ENCODE measurements around the gene TKT.

DNA sequence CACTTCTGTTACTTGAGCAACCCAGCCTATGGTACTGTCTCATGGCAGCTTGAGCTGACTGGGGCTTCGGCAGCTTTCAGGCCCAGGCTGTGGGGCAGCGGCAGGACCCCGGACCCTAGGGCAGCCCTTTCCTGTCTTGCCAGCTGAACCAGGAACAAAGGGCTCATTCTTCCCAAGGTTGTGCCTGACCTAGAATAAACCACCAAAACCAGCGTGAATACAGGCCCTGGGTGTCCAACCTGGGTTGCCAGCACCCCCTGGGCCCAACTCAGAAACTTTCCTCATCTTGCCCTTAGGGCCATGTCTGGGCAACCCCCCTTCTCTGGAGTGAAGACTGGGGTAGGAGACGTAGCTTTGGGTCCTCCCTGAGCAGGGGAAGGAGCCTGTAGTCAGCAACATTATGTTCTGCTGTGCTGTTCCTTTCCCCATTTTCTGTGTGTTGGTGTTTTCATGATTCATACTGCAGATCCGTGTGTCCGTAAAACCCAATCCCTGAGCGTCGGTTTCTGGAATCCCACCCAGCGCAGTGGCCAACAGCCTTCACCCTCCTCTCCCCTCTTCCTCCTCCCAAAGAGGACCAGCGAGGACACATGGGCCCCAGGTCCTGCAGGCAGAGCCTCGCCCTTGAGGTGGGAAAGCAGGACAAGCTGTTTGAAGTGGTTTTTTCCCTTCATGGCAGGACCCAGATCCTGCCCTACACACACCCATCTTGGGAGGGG is 33.5 kb downstream of the TKT start:
- TF ChIP-seq, protein P1, sequence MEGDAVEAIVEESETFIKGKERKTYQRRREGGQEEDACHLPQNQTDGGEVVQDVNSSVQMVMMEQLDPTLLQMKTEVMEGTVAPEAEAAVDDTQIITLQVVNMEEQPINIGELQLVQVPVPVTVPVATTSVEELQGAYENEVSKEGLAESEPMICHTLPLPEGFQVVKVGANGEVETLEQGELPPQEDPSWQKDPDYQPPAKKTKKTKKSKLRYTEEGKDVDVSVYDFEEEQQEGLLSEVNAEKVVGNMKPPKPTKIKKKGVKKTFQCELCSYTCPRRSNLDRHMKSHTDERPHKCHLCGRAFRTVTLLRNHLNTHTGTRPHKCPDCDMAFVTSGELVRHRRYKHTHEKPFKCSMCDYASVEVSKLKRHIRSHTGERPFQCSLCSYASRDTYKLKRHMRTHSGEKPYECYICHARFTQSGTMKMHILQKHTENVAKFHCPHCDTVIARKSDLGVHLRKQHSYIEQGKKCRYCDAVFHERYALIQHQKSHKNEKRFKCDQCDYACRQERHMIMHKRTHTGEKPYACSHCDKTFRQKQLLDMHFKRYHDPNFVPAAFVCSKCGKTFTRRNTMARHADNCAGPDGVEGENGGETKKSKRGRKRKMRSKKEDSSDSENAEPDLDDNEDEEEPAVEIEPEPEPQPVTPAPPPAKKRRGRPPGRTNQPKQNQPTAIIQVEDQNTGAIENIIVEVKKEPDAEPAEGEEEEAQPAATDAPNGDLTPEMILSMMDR (IDR thresholded peaks at IDR 0.05; ENCODE audit: low read depth, low read length, missing input control): no peak
- TF ChIP-seq SP1 (IDR thresholded peaks at IDR 0.05) (no peak), JUND (IDR thresholded peaks at IDR 0.05) (no peak), YY1 (IDR thresholded peaks at IDR 0.05) (no peak), EGR1 (IDR thresholded peaks at IDR 0.05; ENCODE audit: low read depth in 2 of 2) (no peak), RAD21 (IDR thresholded peaks at IDR 0.05) (no peak), FOXA1 (IDR thresholded peaks at IDR 0.05) (no peak), HNF4A (conservative IDR thresholded peaks at IDR 0.05) (no peak)
- TF ChIP-seq, protein P2, sequence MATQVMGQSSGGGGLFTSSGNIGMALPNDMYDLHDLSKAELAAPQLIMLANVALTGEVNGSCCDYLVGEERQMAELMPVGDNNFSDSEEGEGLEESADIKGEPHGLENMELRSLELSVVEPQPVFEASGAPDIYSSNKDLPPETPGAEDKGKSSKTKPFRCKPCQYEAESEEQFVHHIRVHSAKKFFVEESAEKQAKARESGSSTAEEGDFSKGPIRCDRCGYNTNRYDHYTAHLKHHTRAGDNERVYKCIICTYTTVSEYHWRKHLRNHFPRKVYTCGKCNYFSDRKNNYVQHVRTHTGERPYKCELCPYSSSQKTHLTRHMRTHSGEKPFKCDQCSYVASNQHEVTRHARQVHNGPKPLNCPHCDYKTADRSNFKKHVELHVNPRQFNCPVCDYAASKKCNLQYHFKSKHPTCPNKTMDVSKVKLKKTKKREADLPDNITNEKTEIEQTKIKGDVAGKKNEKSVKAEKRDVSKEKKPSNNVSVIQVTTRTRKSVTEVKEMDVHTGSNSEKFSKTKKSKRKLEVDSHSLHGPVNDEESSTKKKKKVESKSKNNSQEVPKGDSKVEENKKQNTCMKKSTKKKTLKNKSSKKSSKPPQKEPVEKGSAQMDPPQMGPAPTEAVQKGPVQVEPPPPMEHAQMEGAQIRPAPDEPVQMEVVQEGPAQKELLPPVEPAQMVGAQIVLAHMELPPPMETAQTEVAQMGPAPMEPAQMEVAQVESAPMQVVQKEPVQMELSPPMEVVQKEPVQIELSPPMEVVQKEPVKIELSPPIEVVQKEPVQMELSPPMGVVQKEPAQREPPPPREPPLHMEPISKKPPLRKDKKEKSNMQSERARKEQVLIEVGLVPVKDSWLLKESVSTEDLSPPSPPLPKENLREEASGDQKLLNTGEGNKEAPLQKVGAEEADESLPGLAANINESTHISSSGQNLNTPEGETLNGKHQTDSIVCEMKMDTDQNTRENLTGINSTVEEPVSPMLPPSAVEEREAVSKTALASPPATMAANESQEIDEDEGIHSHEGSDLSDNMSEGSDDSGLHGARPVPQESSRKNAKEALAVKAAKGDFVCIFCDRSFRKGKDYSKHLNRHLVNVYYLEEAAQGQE (IDR thresholded peaks at IDR 0.05): no peak
- TF ChIP-seq, protein P3, sequence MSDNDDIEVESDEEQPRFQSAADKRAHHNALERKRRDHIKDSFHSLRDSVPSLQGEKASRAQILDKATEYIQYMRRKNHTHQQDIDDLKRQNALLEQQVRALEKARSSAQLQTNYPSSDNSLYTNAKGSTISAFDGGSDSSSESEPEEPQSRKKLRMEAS (IDR thresholded peaks at IDR 0.05): no peak

Measured in liver (tissue), 3 donors.